ENCODE data around the gene MTM1. TPM values are rescaled to one million over a fixed set of nuclear protein-coding genes. Genes with fewer than 3 reads are reported as not detected.

The MTM1 gene
- total and polyA plus RNA-seq, 9 of the 15 experiments (the other 6 are each of a cell fraction or from before 2014, with no cell fraction given): 5.6 to 13.3 (median 9.5) TPM

- TF ChIP-seq, protein P1, sequence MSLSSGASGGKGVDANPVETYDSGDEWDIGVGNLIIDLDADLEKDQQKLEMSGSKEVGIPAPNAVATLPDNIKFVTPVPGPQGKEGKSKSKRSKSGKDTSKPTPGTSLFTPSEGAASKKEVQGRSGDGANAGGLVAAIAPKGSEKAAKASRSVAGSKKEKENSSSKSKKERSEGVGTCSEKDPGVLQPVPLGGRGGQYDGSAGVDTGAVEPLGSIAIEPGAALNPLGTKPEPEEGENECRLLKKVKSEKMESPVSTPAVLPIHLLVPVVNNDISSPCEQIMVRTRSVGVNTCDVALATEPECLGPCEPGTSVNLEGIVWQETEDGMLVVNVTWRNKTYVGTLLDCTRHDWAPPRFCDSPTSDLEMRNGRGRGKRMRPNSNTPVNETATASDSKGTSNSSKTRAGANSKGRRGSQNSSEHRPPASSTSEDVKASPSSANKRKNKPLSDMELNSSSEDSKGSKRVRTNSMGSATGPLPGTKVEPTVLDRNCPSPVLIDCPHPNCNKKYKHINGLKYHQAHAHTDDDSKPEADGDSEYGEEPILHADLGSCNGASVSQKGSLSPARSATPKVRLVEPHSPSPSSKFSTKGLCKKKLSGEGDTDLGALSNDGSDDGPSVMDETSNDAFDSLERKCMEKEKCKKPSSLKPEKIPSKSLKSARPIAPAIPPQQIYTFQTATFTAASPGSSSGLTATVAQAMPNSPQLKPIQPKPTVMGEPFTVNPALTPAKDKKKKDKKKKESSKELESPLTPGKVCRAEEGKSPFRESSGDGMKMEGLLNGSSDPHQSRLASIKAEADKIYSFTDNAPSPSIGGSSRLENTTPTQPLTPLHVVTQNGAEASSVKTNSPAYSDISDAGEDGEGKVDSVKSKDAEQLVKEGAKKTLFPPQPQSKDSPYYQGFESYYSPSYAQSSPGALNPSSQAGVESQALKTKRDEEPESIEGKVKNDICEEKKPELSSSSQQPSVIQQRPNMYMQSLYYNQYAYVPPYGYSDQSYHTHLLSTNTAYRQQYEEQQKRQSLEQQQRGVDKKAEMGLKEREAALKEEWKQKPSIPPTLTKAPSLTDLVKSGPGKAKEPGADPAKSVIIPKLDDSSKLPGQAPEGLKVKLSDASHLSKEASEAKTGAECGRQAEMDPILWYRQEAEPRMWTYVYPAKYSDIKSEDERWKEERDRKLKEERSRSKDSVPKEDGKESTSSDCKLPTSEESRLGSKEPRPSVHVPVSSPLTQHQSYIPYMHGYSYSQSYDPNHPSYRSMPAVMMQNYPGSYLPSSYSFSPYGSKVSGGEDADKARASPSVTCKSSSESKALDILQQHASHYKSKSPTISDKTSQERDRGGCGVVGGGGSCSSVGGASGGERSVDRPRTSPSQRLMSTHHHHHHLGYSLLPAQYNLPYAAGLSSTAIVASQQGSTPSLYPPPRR (CRISPR knock-in tag; IDR thresholded peaks at IDR 0.05; ENCODE audit: borderline replicate concordance): no peak
- TF ChIP-seq TCFL5 (CRISPR knock-in tag; conservative IDR thresholded peaks at IDR 0.05) (no peak), MCM2 (IDR thresholded peaks at IDR 0.05; ENCODE audit: low read depth) (no peak), ETV6 (IDR thresholded peaks at IDR 0.05; ENCODE audit: borderline replicate concordance in 1 of 2, low read depth in 2 of 2, low read length in 1 of 2) (no peak), ETV6 (CRISPR knock-in tag; IDR thresholded peaks at IDR 0.05; ENCODE audit: borderline replicate concordance) (no peak), CREBBP (IDR thresholded peaks at IDR 0.05; ENCODE audit: low read depth, low read length) (no peak)
These were observed 4.7 kb downstream of the MTM1 start (continued) for GRCh38 chrX:150573106-150573505.

- Histone ChIP-seq H3K27ac (ENCODE audit: extremely low read depth, low read depth, low read length) (no peak overlapping the region), H3K4me3 (no peak overlapping the region), H3K9ac (ENCODE audit: insufficient read depth in 1 of 2, low read depth in 2 of 2, low read length in 2 of 2) (no peak overlapping the region), H3K79me2 (ENCODE audit: control insufficient read depth, insufficient read depth, low read length) (peaks cover 40% of the 10 kb centered on the region), H4K20me1 (replicated peaks; ENCODE audit: control insufficient read depth, insufficient read depth, low read length) (no peaks in the 10 kb centered on the region), H3K9me3 (replicated peaks; ENCODE audit: control insufficient read depth, insufficient read depth, low read depth, low read length) (no peaks in the 10 kb centered on the region), H3K9me1 (ENCODE audit: control insufficient read depth, insufficient read depth, low read length) (no peaks in the 10 kb centered on the region), H3K27me3 (ENCODE audit: control insufficient read depth in 2 of 2, insufficient read depth in 2 of 2, low read length in 2 of 2) (no peaks in the 10 kb centered on the region), H3K4me2 (ENCODE audit: insufficient read depth, low read length) (no peak overlapping the region), H3K36me3 (ENCODE audit: control insufficient read depth, insufficient read depth, low read length) (no peaks in the 10 kb centered on the region), H2AFZ (ENCODE audit: low read depth, low read length) (no peak overlapping the region), H3K4me1 (replicated peaks in 1 of 2; ENCODE audit: control insufficient read depth in 2 of 2, insufficient read depth in 2 of 2, low read length in 2 of 2) (peaks cover 4 to 25% of the 10 kb centered on the region in 2 experiments)
- intact Hi-C loops (cut with micrococcal nuclease): no loop called here
- FAIRE-seq: no peak
- POLR2A ChIA-PET: no interaction called here
- WGBS (ENCODE audit: insufficient coverage, low coverage, missing lambda C conversion rate): 38% methylated on average over 1 of the region's 4 CpGs
- ATAC-seq: no peak
- CTCF ChIA-PET (ENCODE audit: low intra/inter-chr PET ratio): no interaction called here
- DNase-seq (ENCODE audit: extremely low read depth in 1 of 4, low spot score in 3 of 4): no peak
- in situ Hi-C loops (cut with MboI): no loop called here
- BruUV-seq (replicated peaks): no TSS peak
- no peak for TF ChIP-seq GABPA (tag; conservative IDR thresholded peaks at IDR 0.05; ENCODE audit: low read depth)
- TF ChIP-seq, protein P2, sequence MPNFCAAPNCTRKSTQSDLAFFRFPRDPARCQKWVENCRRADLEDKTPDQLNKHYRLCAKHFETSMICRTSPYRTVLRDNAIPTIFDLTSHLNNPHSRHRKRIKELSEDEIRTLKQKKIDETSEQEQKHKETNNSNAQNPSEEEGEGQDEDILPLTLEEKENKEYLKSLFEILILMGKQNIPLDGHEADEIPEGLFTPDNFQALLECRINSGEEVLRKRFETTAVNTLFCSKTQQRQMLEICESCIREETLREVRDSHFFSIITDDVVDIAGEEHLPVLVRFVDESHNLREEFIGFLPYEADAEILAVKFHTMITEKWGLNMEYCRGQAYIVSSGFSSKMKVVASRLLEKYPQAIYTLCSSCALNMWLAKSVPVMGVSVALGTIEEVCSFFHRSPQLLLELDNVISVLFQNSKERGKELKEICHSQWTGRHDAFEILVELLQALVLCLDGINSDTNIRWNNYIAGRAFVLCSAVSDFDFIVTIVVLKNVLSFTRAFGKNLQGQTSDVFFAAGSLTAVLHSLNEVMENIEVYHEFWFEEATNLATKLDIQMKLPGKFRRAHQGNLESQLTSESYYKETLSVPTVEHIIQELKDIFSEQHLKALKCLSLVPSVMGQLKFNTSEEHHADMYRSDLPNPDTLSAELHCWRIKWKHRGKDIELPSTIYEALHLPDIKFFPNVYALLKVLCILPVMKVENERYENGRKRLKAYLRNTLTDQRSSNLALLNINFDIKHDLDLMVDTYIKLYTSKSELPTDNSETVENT (CRISPR knock-in tag; IDR thresholded peaks at IDR 0.05): no peak
- no peak for TF ChIP-seq PTRF (tag; IDR thresholded peaks at IDR 0.05)
- TF ChIP-seq TRIM24 (IDR thresholded peaks at IDR 0.05): no peak
- TF ChIP-seq POLR2AphosphoS5 (IDR thresholded peaks at IDR 0.05; ENCODE audit: control insufficient read depth, insufficient read depth, low read depth, low read length): no peak
- TF ChIP-seq PML (IDR thresholded peaks at IDR 0.05; ENCODE audit: low read length): no peak
- no peak for TF ChIP-seq NFE2 (IDR thresholded peaks at IDR 0.05; ENCODE audit: low read depth)
These were observed 5.3 kb downstream of the MTM1 start for GRCh38 chrX:150573702-150574101.
